Gastrocnemius medialis (tissue), 4 donors: ENCODE data around the gene TCTN1. TPM values are rescaled to one million over a fixed set of nuclear protein-coding genes. Genes with fewer than 3 reads are reported as not detected.

Experiments
- ATAC-seq, 2 donors: fragments of 150-250 bp; one replicate each; pipeline ENCODE4 v1.9.1; 2016
- DNase-seq, 2 donors: peaks; one replicate each; pipeline ENCODE4 v3.0.0-alpha.2; 2019
- H3K27ac ChIP-seq, 4 donors: fragments of 200-600 bp; sonication (generic); 1 replicate in 1 of 4; 2 replicates in 3 of 4; pipeline ENCODE4 v1.5.1; 2016 to 2018; ENCODE audit warnings: mild to moderate bottlenecking in 2 of 4, moderate library complexity in 1 of 4
- H3K27me3 ChIP-seq, 3 donors: fragments of 200-600 bp; sonication (generic) in 2 of 3; 1 replicate in 1 of 3; 2 replicates in 2 of 3; pipeline versions ENCODE4 v1.5.1 to v1.6.0; 2016 to 2019; ENCODE audit warnings: mild to moderate bottlenecking in 1 of 3, moderate library complexity in 1 of 3
- H3K36me3 ChIP-seq, 2 donors: fragments of 200-600 bp; sonication (generic) in 1 of 2; one replicate each; pipeline ENCODE4 v1.5.1; 2017 to 2018
- H3K4me1 ChIP-seq, 2 donors: fragments of 200-600 bp; sonication (generic) in 1 of 2; one replicate each; pipeline ENCODE4 v1.5.1; 2016 to 2017; ENCODE audit warnings: mild to moderate bottlenecking in 2 of 2
- H3K4me3 ChIP-seq, 4 donors: fragments of 200-600 bp; sonication (generic) in 3 of 4; 1 replicate in 1 of 4; 2 replicates in 3 of 4; pipeline ENCODE4 v1.5.1; 2016 to 2019; ENCODE audit warnings: mild to moderate bottlenecking in 2 of 4
- H3K9me3 ChIP-seq, 3 donors: fragments of 200-600 bp; sonication (generic) in 2 of 3; 1 replicate in 1 of 3; 2 replicates in 2 of 3; pipeline ENCODE4 v1.5.1; 2016 to 2019
- POLR2A ChIP-seq, 2 donors: fragments of 450-650 bp; IDR thresholded peaks; one replicate each; pipeline ENCODE4 v1.6.1; 2017; ENCODE audit warnings: antibody characterized with exemption in 2 of 2, mild to moderate bottlenecking in 2 of 2, moderate library complexity in 2 of 2
- in situ Hi-C, 4 donors: fragments of 200-750 bp; cut with MboI; loops; one replicate each; pipeline versions ENCODE4 v1.15.0 to v1.8.0; 2017; ENCODE audit warnings: low sequenced_read_pairs in 4 of 4
- intact Hi-C: fragments of 100-400 bp; cut with DNase I; formaldehyde crosslinking; loops from one replicate; pipeline ENCODE4 v1.15.1; 2023; ENCODE audit warnings: low total_unique reads
- total RNA-seq, 4 donors: library from RNA; depleted of rRNA; stranded (reverse); fragments of >200 nt; gene quantifications; one replicate each; pipeline versions ENCODE4 v1.1.0 to v1.2.3, GENCODE V29; 2016
- TF ChIP-seq, protein P1 (sequence below), 5 experiments: fragments of 450-650 bp in 3 of 5; fragments of 200-600 bp in 2 of 5; sonication (generic) in 2 of 5; IDR thresholded peaks in 4 of 5; conservative IDR thresholded peaks in 1 of 5; 1 replicate in 4 of 5; 2 replicates in 1 of 5; pipeline ENCODE4 v1.5.1; 2016 to 2019; ENCODE audit warnings: antibody characterized with exemption in 5 of 5, mild to moderate bottlenecking in 3 of 5, moderate library complexity in 3 of 5

The TCTN1 gene
- total RNA-seq, 4 donors from 2014 or later, result 4.7 to 30.8 (median 22.7) TPM

DNA sequence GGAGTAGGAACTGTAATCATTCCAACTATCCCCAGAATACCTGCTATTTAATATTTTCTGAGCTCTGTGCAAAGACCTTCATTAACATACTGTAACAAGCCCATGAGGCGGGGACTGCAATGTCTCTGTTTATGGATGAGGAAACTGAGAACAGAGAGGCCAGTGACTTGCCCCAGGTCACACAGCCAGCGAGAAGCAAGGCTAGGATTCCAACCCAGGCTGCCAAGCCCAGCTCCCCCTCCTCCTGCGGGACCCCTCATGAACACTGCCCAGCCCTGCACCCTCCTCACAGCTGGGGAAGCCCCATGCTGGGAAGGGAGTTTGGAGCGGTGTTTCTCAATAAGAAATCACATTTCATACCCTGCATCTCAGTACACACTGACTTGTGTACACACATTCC is 64.1 kb downstream of the TCTN1 start:
- no peaks in the 10 kb centered on the region for H3K27me3 ChIP-seq
- H3K4me1 ChIP-seq, result peaks cover 0 to 11% of the 10 kb centered on the region in 2 donors
- ATAC-seq (no peak), DNase-seq (no peak)
- H3K9me3 ChIP-seq, result no peaks in the 10 kb centered on the region
- in situ Hi-C loops (no loop called here), intact Hi-C loops (no loop called here)
- H3K36me3 ChIP-seq, result no peaks in the 10 kb centered on the region
- H3K27ac ChIP-seq, result peak overlapping the region; percentile 36 to 61 (median 50)
- TF ChIP-seq POLR2A (IDR thresholded peaks at IDR 0.05), result no peak
- TF ChIP-seq, protein P1, sequence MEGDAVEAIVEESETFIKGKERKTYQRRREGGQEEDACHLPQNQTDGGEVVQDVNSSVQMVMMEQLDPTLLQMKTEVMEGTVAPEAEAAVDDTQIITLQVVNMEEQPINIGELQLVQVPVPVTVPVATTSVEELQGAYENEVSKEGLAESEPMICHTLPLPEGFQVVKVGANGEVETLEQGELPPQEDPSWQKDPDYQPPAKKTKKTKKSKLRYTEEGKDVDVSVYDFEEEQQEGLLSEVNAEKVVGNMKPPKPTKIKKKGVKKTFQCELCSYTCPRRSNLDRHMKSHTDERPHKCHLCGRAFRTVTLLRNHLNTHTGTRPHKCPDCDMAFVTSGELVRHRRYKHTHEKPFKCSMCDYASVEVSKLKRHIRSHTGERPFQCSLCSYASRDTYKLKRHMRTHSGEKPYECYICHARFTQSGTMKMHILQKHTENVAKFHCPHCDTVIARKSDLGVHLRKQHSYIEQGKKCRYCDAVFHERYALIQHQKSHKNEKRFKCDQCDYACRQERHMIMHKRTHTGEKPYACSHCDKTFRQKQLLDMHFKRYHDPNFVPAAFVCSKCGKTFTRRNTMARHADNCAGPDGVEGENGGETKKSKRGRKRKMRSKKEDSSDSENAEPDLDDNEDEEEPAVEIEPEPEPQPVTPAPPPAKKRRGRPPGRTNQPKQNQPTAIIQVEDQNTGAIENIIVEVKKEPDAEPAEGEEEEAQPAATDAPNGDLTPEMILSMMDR (IDR thresholded peaks at IDR 0.05 in 4 of 5, conservative IDR thresholded peaks at IDR 0.05 in 1 of 5), result no peak
- no peak overlapping the region for H3K4me3 ChIP-seq

DNA sequence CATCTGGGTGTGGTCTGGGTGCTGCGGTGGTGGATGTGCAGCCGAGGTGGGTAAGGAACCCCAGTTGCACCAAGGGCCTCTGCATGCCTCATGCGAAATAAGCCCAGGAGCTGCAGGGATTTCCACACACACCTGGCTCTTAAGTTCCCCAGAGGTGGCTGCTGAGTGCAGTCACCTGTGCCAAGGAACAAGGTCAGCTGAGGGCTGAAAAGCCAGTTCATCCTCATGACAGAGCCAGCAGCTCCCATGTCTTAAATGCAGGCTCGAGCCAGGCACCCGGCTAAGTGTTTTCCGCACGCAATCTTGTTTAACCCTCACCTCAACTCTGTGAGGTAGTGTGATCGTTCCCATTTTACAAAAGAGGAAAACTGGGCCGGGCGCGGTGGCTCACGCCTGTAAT is 65.3 kb downstream of the TCTN1 start:
- H3K36me3 ChIP-seq, result no peaks in the 10 kb centered on the region
- intact Hi-C loops, result no loop called here
- ATAC-seq (no peak), DNase-seq (no peak)
- TF ChIP-seq POLR2A (IDR thresholded peaks at IDR 0.05), result no peak
- TF ChIP-seq, protein P1 (IDR thresholded peaks at IDR 0.05 in 4 of 5, conservative IDR thresholded peaks at IDR 0.05 in 1 of 5), result no peak
- H3K4me1 ChIP-seq, result peaks cover 0 to 11% of the 10 kb centered on the region in 2 donors
- H3K4me3 ChIP-seq, result no peak overlapping the region
- H3K27ac ChIP-seq, result no peak overlapping the region
- in situ Hi-C loops, result no loop called here
- H3K27me3 ChIP-seq, result no peaks in the 10 kb centered on the region
- no peaks in the 10 kb centered on the region for H3K9me3 ChIP-seq

DNA sequence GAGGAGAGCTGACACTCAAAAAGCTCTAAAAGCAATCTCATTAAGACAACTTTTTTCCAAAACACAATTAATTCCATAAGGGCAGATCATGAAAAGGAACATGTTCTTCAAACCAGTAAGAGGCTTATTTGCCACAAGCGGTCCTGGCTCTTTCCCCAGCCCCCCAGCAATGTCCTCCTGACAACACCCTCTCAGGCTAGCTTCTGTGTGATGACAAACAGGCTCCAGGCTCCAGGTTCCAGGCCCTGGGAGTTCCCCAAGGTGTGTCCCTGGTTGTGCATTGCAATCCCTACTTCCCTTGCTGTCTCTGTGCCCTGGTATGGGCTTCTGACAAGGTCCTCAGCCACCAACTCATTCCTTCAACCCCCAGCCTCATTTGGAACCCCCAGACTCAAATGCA is 66.1 kb downstream of the TCTN1 start:
- H3K27me3 ChIP-seq, result no peaks in the 10 kb centered on the region
- ATAC-seq (no peak), DNase-seq (no peak)
- no peak overlapping the region for H3K4me3 ChIP-seq
- H3K36me3 ChIP-seq, result no peaks in the 10 kb centered on the region
- H3K4me1 ChIP-seq, result peaks cover 0 to 11% of the 10 kb centered on the region in 2 donors
- in situ Hi-C loops (no loop called here), intact Hi-C loops (no loop called here)
- H3K9me3 ChIP-seq, result no peaks in the 10 kb centered on the region
- TF ChIP-seq POLR2A (IDR thresholded peaks at IDR 0.05), result no peak
- TF ChIP-seq, protein P1 (IDR thresholded peaks at IDR 0.05 in 4 of 5, conservative IDR thresholded peaks at IDR 0.05 in 1 of 5), result no peak
- no peak overlapping the region for H3K27ac ChIP-seq

DNA sequence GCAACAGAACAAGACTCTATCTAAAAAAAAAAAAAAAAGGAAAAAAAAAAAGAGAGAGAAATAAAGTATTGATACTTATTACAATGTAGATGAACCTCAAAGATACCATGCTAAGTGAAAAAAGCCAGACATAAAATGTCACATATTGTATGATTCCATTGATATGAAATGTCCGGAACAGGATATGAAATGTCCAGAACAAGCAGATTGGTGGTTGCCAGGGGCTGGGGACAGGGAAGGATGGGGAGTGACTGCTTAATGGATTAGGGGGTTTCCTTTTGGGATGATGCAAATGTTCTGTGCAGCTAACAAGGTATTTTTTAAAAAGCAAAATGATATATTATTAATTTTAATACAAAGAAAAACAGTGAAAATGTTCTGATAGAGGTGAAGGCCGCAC is 70.0 kb downstream of the TCTN1 start:
- Histone ChIP-seq H3K36me3 (no peaks in the 10 kb centered on the region), H3K4me1 (peaks cover 0 to 8% of the 10 kb centered on the region in 2 donors), H3K9me3 (no peaks in the 10 kb centered on the region), H3K27me3 (peaks cover 0 to 4% (median 0%) of the 10 kb centered on the region in 3 donors), H3K27ac (no peak overlapping the region), H3K4me3 (no peak overlapping the region)
- in situ Hi-C loops, result no loop called here
- TF ChIP-seq, protein P1 (IDR thresholded peaks at IDR 0.05 in 4 of 5, conservative IDR thresholded peaks at IDR 0.05 in 1 of 5), result no peak
- no peak for TF ChIP-seq POLR2A (IDR thresholded peaks at IDR 0.05)
- intact Hi-C loops, result no loop called here
- ATAC-seq (no peak), DNase-seq (no peak)

DNA sequence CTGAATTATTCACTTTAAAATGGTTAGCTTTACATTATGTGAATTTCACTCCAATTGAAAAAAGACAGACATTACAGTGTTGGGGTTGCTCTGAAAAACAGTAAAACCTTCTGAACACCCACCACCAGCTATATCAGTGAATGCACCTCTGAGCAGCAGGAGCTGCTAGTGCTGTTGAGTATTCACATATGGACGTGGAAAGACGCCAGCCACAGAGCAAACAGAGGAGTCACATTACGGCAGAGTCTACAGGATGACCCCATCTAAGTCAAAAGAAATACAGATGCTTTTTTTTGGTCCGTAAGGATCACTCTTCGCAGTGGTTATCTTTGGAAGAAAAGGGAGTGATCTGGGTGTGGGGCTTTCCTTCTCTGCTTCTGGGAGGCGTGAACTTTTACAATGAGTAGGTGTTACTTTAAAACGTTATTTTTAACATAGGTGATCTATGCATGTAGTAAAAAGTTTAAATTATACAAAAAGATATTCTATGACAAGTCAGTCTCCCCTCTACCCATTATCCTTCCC is 70.4 kb downstream of the TCTN1 start:
- Histone ChIP-seq H3K4me1 (peaks cover 0 to 9% of the 10 kb centered on the region in 2 donors), H3K27me3 (peaks cover 0 to 5% (median 0%) of the 10 kb centered on the region in 3 donors), H3K9me3 (no peaks in the 10 kb centered on the region), H3K4me3 (no peak overlapping the region), H3K36me3 (no peaks in the 10 kb centered on the region), H3K27ac (no peak overlapping the region)
- intact Hi-C loops (no loop called here), in situ Hi-C loops (no loop called here)
- ATAC-seq (no peak), DNase-seq (no peak)
- TF ChIP-seq, protein P1 (IDR thresholded peaks at IDR 0.05 in 4 of 5, conservative IDR thresholded peaks at IDR 0.05 in 1 of 5), result no peak
- no peak for TF ChIP-seq POLR2A (IDR thresholded peaks at IDR 0.05)
